Measurements from ENCODE around the gene VEGFB. TPM values are rescaled to one million over a fixed set of nuclear protein-coding genes. Genes with fewer than 3 reads are reported as not detected.
A peak's percentile ranks its signal among the peaks of the same experiment; 100 is the strongest.

Gene VEGFB, protein sequence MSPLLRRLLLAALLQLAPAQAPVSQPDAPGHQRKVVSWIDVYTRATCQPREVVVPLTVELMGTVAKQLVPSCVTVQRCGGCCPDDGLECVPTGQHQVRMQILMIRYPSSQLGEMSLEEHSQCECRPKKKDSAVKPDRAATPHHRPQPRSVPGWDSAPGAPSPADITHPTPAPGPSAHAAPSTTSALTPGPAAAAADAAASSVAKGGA
- 3.0 and 3.9 TPM in 2 replicates for total RNA-seq (2012; rRNA removed)
- polyA plus RNA-seq (2012; rRNA removed): 23.9 and 25.1 TPM in 2 replicates
- polyA plus RNA-seq (2012; cell fraction: cytosol; rRNA removed): 29.6 and 45.2 TPM in 2 replicates
- polyA plus RNA-seq (2012; cell fraction: nucleus; rRNA removed; ENCODE audit: low replicate concordance): 24.3 and 30.6 TPM in 2 replicates
- percentile 57 among the genes with signal in this experiment for Bru-seq, nascent RNA
- BruChase-seq, experiment 1, labeled RNA remaining after a 6-hour chase: percentile 65 among the genes with signal in this experiment
- BruChase-seq, experiment 2, labeled RNA remaining after a 2-hour chase: percentile 66 among the genes with signal in this experiment
- long read RNA-seq, transcript VEGFB-202 (7 exons, 979 nt): minor isoform, 5 of 59 reads
- long read RNA-seq, transcript VEGFB-201 (7 exons, 1,380 nt): major isoform, 36 of 59 reads
- long read RNA-seq, partial matches to known transcripts: 14 of 59 reads
- long read RNA-seq, other reads (novel, unspliced or antisense): 4 of 59 reads

GRCh38 chr11:64233913-64234586 is at the start of gene VEGFB:
TSS of gene VEGFB (plus strand) at chr11:64234584. CDS start at chr11:64234834, 250 bp downstream.
- peak; percentile 26 for DNase-seq
- peak within 1 kb of the TSS; percentile 15 for H2BK5ac ChIP-seq (ENCODE audit: low read depth, low read length, poor library complexity, severe bottlenecking)
- H2AK9ac ChIP-seq (replicated peaks; ENCODE audit: low read depth, low read length, poor library complexity): peak within 1 kb of the TSS; percentile 99
- H3K4me3 ChIP-seq (ENCODE audit: insufficient read depth, low read depth, low read length): peak within 1 kb of the TSS; percentile 76
- intact Hi-C loops (cut with micrococcal nuclease) (no loop called here), in situ Hi-C loops (cut with MboI; ENCODE audit: low sequenced_read_pairs) (no loop called here), dilution Hi-C loops (cut with HindIII; ENCODE audit: low sequenced_read_pairs, unreplicated experiment) (no loop called here)
- H3K4me1 ChIP-seq (ENCODE audit: control insufficient read depth, insufficient read depth, low read length): peaks cover 13% of the 10 kb centered on the region
- H3K9me1 ChIP-seq (ENCODE audit: insufficient read depth, low read length): no peaks in the 10 kb centered on the region; the same call in 1 of the 2 replicates
- peak within 1 kb of the TSS; percentile 62 for H3K27ac ChIP-seq (ENCODE audit: insufficient read depth, low read length)
- H3K4me2 ChIP-seq (ENCODE audit: low read depth, low read length): peak within 1 kb of the TSS; percentile 75
- POLR2A ChIA-PET (ENCODE audit: unreplicated experiment): no interaction called here
- H3K4ac ChIP-seq (ENCODE audit: low read depth, low read length): peak within 1 kb of the TSS; percentile 67; the same call in 1 of the 2 replicates
- peak within 1 kb of the TSS; percentile 92 for H2AFZ ChIP-seq (replicated peaks; ENCODE audit: low read length, poor library complexity)
- 4% methylated on average over 26 of the region's 62 CpGs; no CpG with 5 or more reads in 1 of the 2 experiments for WGBS, 2 experiments (ENCODE audit: extremely low coverage in 2 of 2, insufficient read length in 1 of 2)
- H3K9me3 ChIP-seq (ENCODE audit: control insufficient read depth, insufficient read depth, low read length): no peaks in the 10 kb centered on the region
- H3K36me3 ChIP-seq (ENCODE audit: control insufficient read depth, insufficient read depth, low read length): peaks cover 19% of the 10 kb centered on the region
- peak within 1 kb of the TSS; percentile 82 for H3K9ac ChIP-seq (ENCODE audit: low read depth, low read length)
- no TSS peak for BruUV-seq (replicated peaks)
- ATAC-seq (ENCODE audit: low read depth): peak; percentile 82
- TF ChIP-seq RCOR1 (IDR thresholded peaks at IDR 0.05; ENCODE audit: insufficient replicate concordance, low read length) (no peak), POLR2A (IDR thresholded peaks at IDR 0.05; ENCODE audit: low read depth, low read length) (no peak), MXI1 (IDR thresholded peaks at IDR 0.05; ENCODE audit: borderline replicate concordance, low read depth, low read length) (no peak), MAFK (IDR thresholded peaks at IDR 0.05; ENCODE audit: low read depth, low read length) (no peak), CHD1 (IDR thresholded peaks at IDR 0.05; ENCODE audit: low read depth, low read length) (no peak), NFE2L2 (IDR thresholded peaks at IDR 0.05; ENCODE audit: low read depth, low read length) (no peak), CEBPB (IDR thresholded peaks at IDR 0.05; ENCODE audit: low read depth, low read length) (no peak), USF2 (IDR thresholded peaks at IDR 0.05; ENCODE audit: low read depth, low read length) (peak; percentile 22; the same call in 1 of the 2 replicates), MAZ (IDR thresholded peaks at IDR 0.05; ENCODE audit: borderline replicate concordance, low read depth, low read length) (peak; percentile 79; the same call in 1 of the 2 replicates)
- no peak within 1 kb of the TSS for H3K18ac ChIP-seq (ENCODE audit: low read depth, low read length)
- no peak within 1 kb of the TSS for H2BK20ac ChIP-seq (ENCODE audit: low read depth, low read length)
- peak within 1 kb of the TSS; percentile 65 for H3K14ac ChIP-seq (replicated peaks; ENCODE audit: low read depth, low read length)
- H2BK15ac ChIP-seq (ENCODE audit: low read depth, low read length): no peak within 1 kb of the TSS
- peak within 1 kb of the TSS; percentile 38; the same call in 1 of the 2 replicates for H3K56ac ChIP-seq (ENCODE audit: extremely low read depth, insufficient read depth, low read length)
- peaks cover 16 to 58% of the 10 kb centered on the region in 2 experiments for H3K79me1 ChIP-seq (ENCODE audit: low read depth in 1 of 2, low read length in 2 of 2)
- H3K27me3 ChIP-seq (ENCODE audit: control insufficient read depth, insufficient read depth, low read length): no peaks in the 10 kb centered on the region
- peak within 1 kb of the TSS; percentile 69 for H2AK5ac ChIP-seq (ENCODE audit: low read depth, low read length)
- peak within 1 kb of the TSS; percentile 94 for H3K23ac ChIP-seq (ENCODE audit: low read depth, low read length)
- peak within 1 kb of the TSS; percentile 40 to 63; a peak in 2 of 4 replicates for H4K8ac ChIP-seq (ENCODE audit: low read depth in 2 of 2, low read length in 2 of 2)
- no peak within 1 kb of the TSS for H4K5ac ChIP-seq (ENCODE audit: low read depth, low read length)
- no peaks in the 10 kb centered on the region for H4K20me1 ChIP-seq (ENCODE audit: insufficient read depth, low read length)
- H4K91ac ChIP-seq (ENCODE audit: insufficient read depth, low read depth, low read length): 0 out of 2 replicates have a peak within 1 kb of the TSS, but pooled peaks have one; percentile 4
- peak within 1 kb of the TSS; percentile 32; the same call in 1 of the 2 replicates for H2BK120ac ChIP-seq (ENCODE audit: low read depth, low read length)
- CTCF ChIA-PET: interaction anchor here (0.6 kb wide), 1 partner anchor 38 kb away, joined by 4 read pairs; no protein-coding TSS in a partner anchor
